K562 (cell line): ENCODE data around the gene PRPF8. TPM values are rescaled to one million over a fixed set of nuclear protein-coding genes. Genes with fewer than 3 reads are reported as not detected.

ENCODE experiments used
- EGR1 ChIP-seq: fragments of 450-650 bp; conservative IDR thresholded peaks from 2 replicates; pipeline ENCODE4 v1.6.1; 2017; ENCODE audit warnings: mild to moderate bottlenecking
- ERF ChIP-seq: fragments of 450-650 bp; formaldehyde crosslinking; IDR thresholded peaks from 2 replicates; pipeline ENCODE4 v1.4.0; 2020; ENCODE audit warnings: mild to moderate bottlenecking, mixed read lengths
- GABPA ChIP-seq: fragments of 200-800 bp; sonication (Bioruptor generic); conservative IDR thresholded peaks from 2 replicates; pipeline ENCODE4 v1.6.1; 2016; ENCODE audit warnings: low read depth, missing genetic modification characterization, missing compliant biosample characterization
- HDAC1 ChIP-seq, 2 experiments: fragments of 450-650 bp; IDR thresholded peaks; 2 replicates each; pipeline ENCODE4 v1.6.1; 2016 to 2017; ENCODE audit warnings: inconsistent platforms in 1 of 2, mild to moderate bottlenecking in 1 of 2, moderate library complexity in 1 of 2
- KLF16 ChIP-seq: IDR thresholded peaks from 2 replicates; pipeline ENCODE4 v1.6.1; 2016; ENCODE audit warnings: antibody characterized with exemption
- LARP7 ChIP-seq: fragments of 450-650 bp; IDR thresholded peaks from 2 replicates; pipeline ENCODE4 v1.6.1; 2016
- LEF1 ChIP-seq: fragments of 450-650 bp; IDR thresholded peaks from 2 replicates; pipeline ENCODE4 v1.6.1; 2016; ENCODE audit warnings: mild to moderate bottlenecking
- MTF1 ChIP-seq: fragments of 250-450 bp; sonication (Bioruptor Pico); IDR thresholded peaks from 2 replicates; pipeline ENCODE4 v1.9.0; 2021; ENCODE audit warnings: moderate library complexity, mild to moderate bottlenecking, inconsistent platforms, borderline replicate concordance
- OTX1 ChIP-seq: fragments of 450-650 bp; formaldehyde crosslinking; IDR thresholded peaks from 2 replicates; pipeline ENCODE4 v1.4.0; 2022; ENCODE audit warnings: mild to moderate bottlenecking
- POLR2B ChIP-seq: fragments of 450-650 bp; IDR thresholded peaks from 2 replicates; pipeline ENCODE4 v1.6.1; 2018; ENCODE audit warnings: low read depth; ENCODE audit not compliant: partially characterized antibody
- POU5F1 ChIP-seq: fragments of 150-350 bp; IDR thresholded peaks from 2 replicates; pipeline ENCODE4 v1.6.1; 2014; ENCODE audit warnings: borderline replicate concordance, low read length, low read depth, mild to moderate bottlenecking; ENCODE audit not compliant: partially characterized antibody
- RBM25 ChIP-seq: fragments of 200-400 bp; formaldehyde crosslinking; IDR thresholded peaks from 2 replicates; pipeline ENCODE4 v1.6.1; 2018; ENCODE audit warnings: low read length, low read depth, moderate library complexity; ENCODE audit not compliant: severe bottlenecking
- SNRNP70 ChIP-seq: fragments of 200-400 bp; formaldehyde crosslinking; optimal IDR thresholded peaks from 2 replicates; pipeline ENCODE3; 2017; ENCODE audit warnings: low read depth, low read length
- YY1 ChIP-seq, 3 experiments: IDR thresholded peaks; 2 replicates each; pipeline ENCODE4 v1.6.1; 2011; ENCODE audit warnings: low read length in 2 of 3, mild to moderate bottlenecking in 2 of 3, moderate library complexity in 2 of 3, borderline replicate concordance in 1 of 3, control low read depth in 1 of 3, low read depth in 1 of 3; ENCODE audit not compliant: insufficient read depth in 3 of 3, insufficient replicate concordance in 2 of 3, control insufficient read depth in 1 of 3, insufficient read length in 1 of 3; ENCODE audit errors: extremely low read depth in 1 of 3
- ZBTB7A ChIP-seq: IDR thresholded peaks from 2 replicates; pipeline ENCODE4 v1.6.1; 2011; ENCODE audit warnings: low read depth, mild to moderate bottlenecking, low read length, moderate library complexity, borderline replicate concordance; ENCODE audit not compliant: control insufficient read depth
- polyA plus RNA-seq, 8 experiments: library from polyadenylated mRNA; depleted of rRNA in 4 of 8; stranded (reverse) in 5 of 8; unstranded in 3 of 8; fragments of >200 nt; fragmentation: Nextera tagmentation in 2 of 8; fragmentation: Illumina TruSeq in 1 of 8; extraction: Ambion mirVana in 2 of 8; extraction: Trizol in 1 of 8; gene quantifications; 2 replicates each; pipeline versions ENCODE4 v1.2.1 to v1.2.3, GENCODE V29; 2011 to 2014; ENCODE audit warnings: inconsistent platforms in 1 of 8, missing spikeins in 1 of 8
- total RNA-seq, 7 experiments: library from RNA; depleted of rRNA in 6 of 7; stranded (reverse); fragments of >200 nt in 6 of 7; fragmentation: Illumina TruSeq in 2 of 7; extraction: Trizol in 2 of 7; gene quantifications; 2 replicates each; pipeline versions ENCODE4 v1.2.1 to v1.2.3, GENCODE V29; 2011 to 2021; ENCODE audit warnings: low replicate concordance in 1 of 7
- TF ChIP-seq, protein P1 (sequence below): fragments of 450-650 bp; IDR thresholded peaks from 2 replicates; pipeline ENCODE4 v1.6.1; 2016; ENCODE audit warnings: mild to moderate bottlenecking, moderate library complexity

Gene PRPF8
- total and polyA plus RNA-seq, 9 of the 15 experiments (the other 6 are each of a cell fraction or from before 2014, with no cell fraction given) = 64.3 to 294 (median 85.9) TPM

DNA sequence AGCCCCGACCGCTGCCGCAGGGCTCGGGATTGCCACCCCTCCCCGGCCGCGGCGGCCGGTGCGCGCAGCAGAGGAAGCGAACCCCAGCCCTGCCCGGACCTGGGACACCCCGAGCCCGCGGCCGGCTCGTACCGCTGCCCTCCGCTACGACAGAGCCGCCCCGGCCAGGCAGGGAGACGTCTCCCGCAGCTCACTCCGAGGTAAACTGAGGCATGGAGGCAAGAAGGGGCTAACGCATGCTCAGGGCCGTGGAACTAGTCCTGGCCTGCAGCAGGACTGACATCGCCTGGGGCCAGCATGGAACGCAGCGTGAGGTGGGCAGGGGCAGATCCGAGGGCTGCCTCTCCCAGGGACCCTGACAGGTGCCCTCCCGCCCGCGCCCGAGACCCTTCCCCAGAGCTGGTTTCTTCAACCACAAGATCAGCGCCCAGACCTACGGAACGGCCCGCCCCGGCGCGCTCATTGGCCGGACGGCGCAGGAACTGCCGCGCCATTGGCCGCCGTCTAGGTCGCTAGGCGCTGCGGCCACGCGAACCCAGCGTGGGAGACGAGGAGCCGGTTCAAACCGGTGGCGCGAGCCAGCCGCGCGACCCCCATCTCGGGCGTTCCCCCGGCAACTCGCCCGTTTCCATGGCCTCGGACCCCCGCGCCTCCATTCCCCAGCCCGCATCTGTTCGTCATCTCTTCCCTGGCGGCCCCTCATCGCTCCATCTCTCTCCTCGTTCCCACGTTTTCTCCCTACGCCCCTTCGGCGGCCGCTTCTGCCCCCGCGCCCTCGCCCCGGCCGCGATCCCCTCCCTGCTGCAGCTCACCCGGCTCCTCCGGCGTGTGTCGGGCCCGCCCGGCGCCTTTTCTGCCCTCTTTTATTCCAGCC lies 56.4 kb downstream of the PRPF8 start, which contains the start of gene SLC43A2 (continued):
- peak; percentile 72 for TF ChIP-seq EGR1
- peak; percentile 61 for TF ChIP-seq GABPA
- TF ChIP-seq LEF1 = 0 out of 2 replicates have a peak, but pooled peaks have one; percentile 51
- TF ChIP-seq, protein P1, sequence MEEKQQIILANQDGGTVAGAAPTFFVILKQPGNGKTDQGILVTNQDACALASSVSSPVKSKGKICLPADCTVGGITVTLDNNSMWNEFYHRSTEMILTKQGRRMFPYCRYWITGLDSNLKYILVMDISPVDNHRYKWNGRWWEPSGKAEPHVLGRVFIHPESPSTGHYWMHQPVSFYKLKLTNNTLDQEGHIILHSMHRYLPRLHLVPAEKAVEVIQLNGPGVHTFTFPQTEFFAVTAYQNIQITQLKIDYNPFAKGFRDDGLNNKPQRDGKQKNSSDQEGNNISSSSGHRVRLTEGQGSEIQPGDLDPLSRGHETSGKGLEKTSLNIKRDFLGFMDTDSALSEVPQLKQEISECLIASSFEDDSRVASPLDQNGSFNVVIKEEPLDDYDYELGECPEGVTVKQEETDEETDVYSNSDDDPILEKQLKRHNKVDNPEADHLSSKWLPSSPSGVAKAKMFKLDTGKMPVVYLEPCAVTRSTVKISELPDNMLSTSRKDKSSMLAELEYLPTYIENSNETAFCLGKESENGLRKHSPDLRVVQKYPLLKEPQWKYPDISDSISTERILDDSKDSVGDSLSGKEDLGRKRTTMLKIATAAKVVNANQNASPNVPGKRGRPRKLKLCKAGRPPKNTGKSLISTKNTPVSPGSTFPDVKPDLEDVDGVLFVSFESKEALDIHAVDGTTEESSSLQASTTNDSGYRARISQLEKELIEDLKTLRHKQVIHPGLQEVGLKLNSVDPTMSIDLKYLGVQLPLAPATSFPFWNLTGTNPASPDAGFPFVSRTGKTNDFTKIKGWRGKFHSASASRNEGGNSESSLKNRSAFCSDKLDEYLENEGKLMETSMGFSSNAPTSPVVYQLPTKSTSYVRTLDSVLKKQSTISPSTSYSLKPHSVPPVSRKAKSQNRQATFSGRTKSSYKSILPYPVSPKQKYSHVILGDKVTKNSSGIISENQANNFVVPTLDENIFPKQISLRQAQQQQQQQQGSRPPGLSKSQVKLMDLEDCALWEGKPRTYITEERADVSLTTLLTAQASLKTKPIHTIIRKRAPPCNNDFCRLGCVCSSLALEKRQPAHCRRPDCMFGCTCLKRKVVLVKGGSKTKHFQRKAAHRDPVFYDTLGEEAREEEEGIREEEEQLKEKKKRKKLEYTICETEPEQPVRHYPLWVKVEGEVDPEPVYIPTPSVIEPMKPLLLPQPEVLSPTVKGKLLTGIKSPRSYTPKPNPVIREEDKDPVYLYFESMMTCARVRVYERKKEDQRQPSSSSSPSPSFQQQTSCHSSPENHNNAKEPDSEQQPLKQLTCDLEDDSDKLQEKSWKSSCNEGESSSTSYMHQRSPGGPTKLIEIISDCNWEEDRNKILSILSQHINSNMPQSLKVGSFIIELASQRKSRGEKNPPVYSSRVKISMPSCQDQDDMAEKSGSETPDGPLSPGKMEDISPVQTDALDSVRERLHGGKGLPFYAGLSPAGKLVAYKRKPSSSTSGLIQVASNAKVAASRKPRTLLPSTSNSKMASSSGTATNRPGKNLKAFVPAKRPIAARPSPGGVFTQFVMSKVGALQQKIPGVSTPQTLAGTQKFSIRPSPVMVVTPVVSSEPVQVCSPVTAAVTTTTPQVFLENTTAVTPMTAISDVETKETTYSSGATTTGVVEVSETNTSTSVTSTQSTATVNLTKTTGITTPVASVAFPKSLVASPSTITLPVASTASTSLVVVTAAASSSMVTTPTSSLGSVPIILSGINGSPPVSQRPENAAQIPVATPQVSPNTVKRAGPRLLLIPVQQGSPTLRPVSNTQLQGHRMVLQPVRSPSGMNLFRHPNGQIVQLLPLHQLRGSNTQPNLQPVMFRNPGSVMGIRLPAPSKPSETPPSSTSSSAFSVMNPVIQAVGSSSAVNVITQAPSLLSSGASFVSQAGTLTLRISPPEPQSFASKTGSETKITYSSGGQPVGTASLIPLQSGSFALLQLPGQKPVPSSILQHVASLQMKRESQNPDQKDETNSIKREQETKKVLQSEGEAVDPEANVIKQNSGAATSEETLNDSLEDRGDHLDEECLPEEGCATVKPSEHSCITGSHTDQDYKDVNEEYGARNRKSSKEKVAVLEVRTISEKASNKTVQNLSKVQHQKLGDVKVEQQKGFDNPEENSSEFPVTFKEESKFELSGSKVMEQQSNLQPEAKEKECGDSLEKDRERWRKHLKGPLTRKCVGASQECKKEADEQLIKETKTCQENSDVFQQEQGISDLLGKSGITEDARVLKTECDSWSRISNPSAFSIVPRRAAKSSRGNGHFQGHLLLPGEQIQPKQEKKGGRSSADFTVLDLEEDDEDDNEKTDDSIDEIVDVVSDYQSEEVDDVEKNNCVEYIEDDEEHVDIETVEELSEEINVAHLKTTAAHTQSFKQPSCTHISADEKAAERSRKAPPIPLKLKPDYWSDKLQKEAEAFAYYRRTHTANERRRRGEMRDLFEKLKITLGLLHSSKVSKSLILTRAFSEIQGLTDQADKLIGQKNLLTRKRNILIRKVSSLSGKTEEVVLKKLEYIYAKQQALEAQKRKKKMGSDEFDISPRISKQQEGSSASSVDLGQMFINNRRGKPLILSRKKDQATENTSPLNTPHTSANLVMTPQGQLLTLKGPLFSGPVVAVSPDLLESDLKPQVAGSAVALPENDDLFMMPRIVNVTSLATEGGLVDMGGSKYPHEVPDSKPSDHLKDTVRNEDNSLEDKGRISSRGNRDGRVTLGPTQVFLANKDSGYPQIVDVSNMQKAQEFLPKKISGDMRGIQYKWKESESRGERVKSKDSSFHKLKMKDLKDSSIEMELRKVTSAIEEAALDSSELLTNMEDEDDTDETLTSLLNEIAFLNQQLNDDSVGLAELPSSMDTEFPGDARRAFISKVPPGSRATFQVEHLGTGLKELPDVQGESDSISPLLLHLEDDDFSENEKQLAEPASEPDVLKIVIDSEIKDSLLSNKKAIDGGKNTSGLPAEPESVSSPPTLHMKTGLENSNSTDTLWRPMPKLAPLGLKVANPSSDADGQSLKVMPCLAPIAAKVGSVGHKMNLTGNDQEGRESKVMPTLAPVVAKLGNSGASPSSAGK = peak; percentile 83
- TF ChIP-seq SNRNP70 = no peak
- TF ChIP-seq HDAC1 (IDR thresholded peaks at IDR 0.05) = peak in 1 of 2 experiments; percentile 79; a peak in 2 of 4 replicates
- TF ChIP-seq ZBTB7A = peak; percentile 100
- TF ChIP-seq KLF16 = 0 out of 2 replicates have a peak, but pooled peaks have one; percentile 6
- peak; percentile 93 for TF ChIP-seq RBM25
- TF ChIP-seq YY1 (IDR thresholded peaks at IDR 0.05; ENCODE audit: borderline replicate concordance in 1 of 3, control insufficient read depth in 1 of 3, extremely low read depth in 1 of 3, insufficient read depth in 3 of 3, insufficient read length in 1 of 3, insufficient replicate concordance in 2 of 3, low read depth in 1 of 3, low read length in 2 of 3) = peak in 2 of 3 experiments; percentile 15 to 30
- TF ChIP-seq POU5F1 = no peak
- 0 out of 2 replicates have a peak, but pooled peaks have one; percentile 20 for TF ChIP-seq ERF (CRISPR knock-in tag)
- TF ChIP-seq MTF1 (CRISPR knock-in tag) = no peak
- peak; percentile 38 for TF ChIP-seq POLR2B
- TF ChIP-seq OTX1 (CRISPR knock-in tag) = 0 out of 2 replicates have a peak, but pooled peaks have one; percentile 52
- 0 out of 2 replicates have a peak, but pooled peaks have one; percentile 66 for TF ChIP-seq LARP7
